ENCODE measurements around the gene FAM162B. TPM values are rescaled to one million over a fixed set of nuclear protein-coding genes. Genes with fewer than 3 reads are reported as not detected.
"Not testable (repeated sequence)": the region's sequence is repeated elsewhere in the genome, so short reads cannot be mapped to it uniquely, and the experiment has no call there.

FAM162B gene
- total RNA-seq, 1 experiment from 2014 or later: not detected

DNA sequence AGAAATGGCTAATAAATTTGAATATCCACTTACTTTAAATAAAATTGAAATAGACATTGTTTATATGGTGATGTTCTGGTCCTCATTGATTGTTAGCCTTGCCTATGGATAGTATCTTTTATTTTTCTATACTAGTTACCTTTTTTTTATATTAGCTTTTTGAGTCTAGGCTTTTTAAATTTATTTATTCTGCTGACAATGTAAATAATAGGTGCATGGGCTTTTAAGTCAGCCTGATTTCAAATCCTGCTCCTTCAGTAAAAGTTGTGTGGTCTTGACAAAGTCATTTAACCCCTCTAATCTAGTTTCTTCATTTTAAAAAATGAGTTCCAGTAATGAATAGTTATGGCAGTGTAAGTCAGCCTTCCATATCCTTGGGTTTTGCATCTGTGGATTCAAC is 38.6 kb downstream of the FAM162B start:
- DNase-seq (ENCODE audit: low spot score): no peak

DNA sequence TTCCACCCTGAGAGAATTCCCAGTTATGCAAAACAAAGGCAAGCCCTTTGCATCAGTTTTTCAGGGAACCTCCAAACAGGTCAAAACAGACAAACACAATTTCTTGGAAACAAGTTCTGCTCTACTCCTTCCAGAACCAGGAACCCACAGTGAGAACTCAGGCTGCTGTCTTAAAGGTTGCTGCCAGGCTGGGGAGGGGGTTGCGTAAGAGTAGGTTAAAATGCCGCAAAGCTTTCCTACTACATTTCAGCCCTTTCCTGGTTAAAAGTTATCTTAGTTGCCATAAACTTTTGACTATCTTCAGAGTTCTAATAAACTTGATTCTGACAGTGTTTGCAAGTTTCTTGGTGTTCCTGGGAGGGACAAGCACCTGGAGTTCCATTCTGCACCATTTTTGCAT is 50.8 kb downstream of the FAM162B start:
- DNase-seq (ENCODE audit: low spot score): no peak

DNA sequence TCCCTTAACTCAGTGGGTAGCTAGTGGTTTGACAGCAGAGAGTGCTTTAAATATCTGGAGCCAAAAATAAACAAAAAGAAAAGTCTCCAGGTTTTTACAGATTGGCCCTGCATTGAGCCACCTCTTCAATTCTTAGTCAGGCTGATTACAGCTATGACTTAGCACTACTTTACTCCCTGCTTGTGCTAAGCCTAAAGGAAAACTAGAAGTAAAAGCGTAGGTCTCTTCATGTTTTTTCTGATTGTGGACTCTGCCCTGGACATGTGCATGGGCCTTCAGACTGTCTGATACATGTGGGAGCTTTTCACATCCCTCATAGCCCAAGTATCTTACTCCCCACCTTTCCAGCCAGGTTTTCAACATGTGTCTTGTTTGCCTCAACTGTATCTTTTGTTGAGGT is 51.2 kb downstream of the FAM162B start:
- no peak for DNase-seq (ENCODE audit: low spot score)

DNA sequence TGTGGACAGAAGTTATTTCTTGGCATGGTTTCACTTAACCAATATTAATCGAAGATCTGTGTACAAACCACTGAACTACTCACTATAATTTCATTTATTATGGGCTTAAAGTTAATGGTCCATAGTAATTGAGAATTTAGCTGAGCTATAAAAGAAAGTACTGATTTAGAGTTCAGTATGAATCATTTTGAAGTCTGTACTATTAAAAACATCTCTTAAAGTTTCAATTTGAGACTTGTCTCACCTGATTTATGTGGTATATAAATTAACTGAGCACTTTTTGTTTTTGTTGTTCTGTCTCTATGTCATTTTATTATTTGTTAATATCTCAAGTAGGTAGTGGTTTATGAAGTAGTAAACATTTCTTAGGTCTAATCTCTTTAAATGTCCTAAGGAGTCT is 59.6 kb downstream of the FAM162B start:
- DNase-seq (ENCODE audit: low spot score): no peak

DNA sequence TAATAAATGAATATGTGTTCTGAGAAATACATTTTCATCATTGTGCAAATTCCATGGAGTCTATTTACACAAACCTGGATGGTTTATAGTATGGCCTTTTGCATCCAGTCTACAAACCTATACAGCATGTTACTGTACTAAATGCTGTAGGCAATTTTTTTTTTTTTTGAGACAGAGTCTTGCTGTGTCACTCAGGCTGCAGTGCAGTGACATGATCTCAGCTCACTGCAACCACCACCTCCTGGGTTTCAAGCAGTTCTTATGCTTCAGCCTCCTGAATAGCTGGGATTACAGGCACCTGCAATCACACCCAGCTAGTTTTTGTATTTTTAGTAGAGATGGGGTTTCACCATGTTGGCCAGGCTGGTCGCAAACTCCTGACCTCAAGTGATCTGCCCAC is 61.6 kb downstream of the FAM162B start:
- not testable (repeated sequence) for DNase-seq (ENCODE audit: low spot score)

Other genes with a start within 250 kb of the FAM162B start
- gene TRAPPC3L, start 220.0 kb downstream of the FAM162B start, total RNA-seq (2014; rRNA removed; shearing (Covaris generic)): not detected in 2 replicates
- not detected in 2 replicates for gene CALHM4, start 212.0 kb downstream of the FAM162B start, total RNA-seq (2014; rRNA removed; shearing (Covaris generic))
- 51.8 and 93.1 TPM in 2 replicates for gene RWDD1, start 194.2 kb downstream of the FAM162B start, total RNA-seq (2014; rRNA removed; shearing (Covaris generic))
- not detected in 2 replicates for gene RSPH4A, start 149.2 kb downstream of the FAM162B start, total RNA-seq (2014; rRNA removed; shearing (Covaris generic))
- gene ZUP1, start 97.0 kb downstream of the FAM162B start, total RNA-seq (2014; rRNA removed; shearing (Covaris generic)): 19.0 and 20.1 TPM in 2 replicates
- gene KPNA5, start 84.5 kb downstream of the FAM162B start, total RNA-seq (2014; rRNA removed; shearing (Covaris generic)): 5.2 and 6.0 TPM in 2 replicates
- gene GPRC6A, start 63.4 kb upstream of the FAM162B start, total RNA-seq (2014; rRNA removed; shearing (Covaris generic)): not detected in 2 replicates
- not detected in 2 replicates for gene RFX6, start 111.5 kb upstream of the FAM162B start, total RNA-seq (2014; rRNA removed; shearing (Covaris generic))